ENCODE results near the gene PROZ.

DNA sequence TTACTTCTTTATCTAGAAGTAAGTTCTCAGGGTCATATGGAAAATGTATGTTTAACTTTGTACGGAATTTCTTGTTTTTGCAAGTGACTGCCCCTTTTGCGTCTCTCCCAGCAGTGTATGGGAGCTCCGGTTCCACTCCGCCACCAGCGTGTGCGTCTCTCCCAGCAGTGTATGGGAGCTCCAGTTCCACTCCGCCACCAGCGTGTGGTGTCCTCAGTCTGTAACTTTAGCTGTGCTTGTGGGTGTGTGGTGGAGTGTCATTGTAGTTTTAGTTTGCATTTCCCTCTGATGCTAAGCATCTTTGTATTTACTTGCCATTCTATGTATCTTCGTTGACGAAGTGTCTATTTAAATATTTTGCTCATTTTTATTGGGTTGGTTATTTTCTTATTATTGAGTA is 53.3 kb downstream of the PROZ start:
- TF ChIP-seq CTCF (conservative IDR thresholded peaks at IDR 0.05 in 1 of 2, IDR thresholded peaks at IDR 0.05 in 1 of 2; ENCODE audit: extremely low read depth in 1 of 2, insufficient read depth in 1 of 2, low read depth in 1 of 2, low read length in 2 of 2) (peak in 1 of 2 donors; percentile 15), EZH2 (IDR thresholded peaks at IDR 0.05; ENCODE audit: borderline replicate concordance, low read length) (no peak)

Data from mammary epithelial cell (primary cell).